Measurements from ENCODE around the gene BNIP1. TPM values are rescaled to one million over a fixed set of nuclear protein-coding genes. Genes with fewer than 3 reads are reported as not detected.

Gene BNIP1
- total and polyA plus RNA-seq, 2 donors (not counting 1 experiment from before 2014, with no cell fraction given) = 23.5 to 23.9 TPM

GRCh38 chr5:173101245-173101644, 43.1 kb upstream of the BNIP1 start:
- Histone ChIP-seq H3K79me2 (ENCODE audit: control insufficient read depth, insufficient read depth, low read length) (no peaks in the 10 kb centered on the region), H2AFZ (ENCODE audit: low read length) (no peak overlapping the region), H3K27ac (ENCODE audit: insufficient read depth, low read length) (no peak overlapping the region), H4K20me1 (ENCODE audit: control insufficient read depth, extremely low read depth, insufficient read depth, low read length) (no peaks in the 10 kb centered on the region), H3K4me1 (ENCODE audit: control insufficient read depth, extremely low read depth, insufficient read depth, low read length) (peaks cover 2% of the 10 kb centered on the region), H3K9me3 (ENCODE audit: control insufficient read depth, insufficient read depth, low read depth, low read length) (no peaks in the 10 kb centered on the region), H3K27me3 (ENCODE audit: control insufficient read depth, insufficient read depth, low read length) (no peaks in the 10 kb centered on the region), H3K4me3 (replicated peaks in 1 of 4; ENCODE audit: control extremely low read depth in 1 of 4, insufficient read depth in 1 of 4, low read depth in 3 of 4, low read length in 4 of 4) (no peak overlapping the region), H3K9ac (ENCODE audit: insufficient read depth, low read length) (no peak overlapping the region), H3K36me3 (ENCODE audit: control insufficient read depth, insufficient read depth, low read length) (peaks cover 2% of the 10 kb centered on the region), H3K4me2 (ENCODE audit: extremely low read depth, insufficient read depth, low read length) (no peak overlapping the region)
- no peak for TF ChIP-seq CTCF (conservative IDR thresholded peaks at IDR 0.05 in 1 of 2, IDR thresholded peaks at IDR 0.05 in 1 of 2; ENCODE audit: low read depth in 1 of 2, low read length in 2 of 2)
- no peak for TF ChIP-seq EZH2 (IDR thresholded peaks at IDR 0.05; ENCODE audit: low read length, missing control alignments)
- no peak for DNase-seq (ENCODE audit: low read depth in 2 of 2)

GRCh38 chr5:173103411-173103810, 40.9 kb upstream of the BNIP1 start:
- H3K4me3 ChIP-seq (replicated peaks in 1 of 4; ENCODE audit: control extremely low read depth in 1 of 4, insufficient read depth in 1 of 4, low read depth in 3 of 4, low read length in 4 of 4) = no peak overlapping the region
- H3K9me3 ChIP-seq (ENCODE audit: control insufficient read depth, insufficient read depth, low read depth, low read length) = no peaks in the 10 kb centered on the region
- H3K36me3 ChIP-seq (ENCODE audit: control insufficient read depth, insufficient read depth, low read length) = peaks cover 2% of the 10 kb centered on the region
- no peaks in the 10 kb centered on the region for H3K79me2 ChIP-seq (ENCODE audit: control insufficient read depth, insufficient read depth, low read length)
- no peak overlapping the region for H2AFZ ChIP-seq (ENCODE audit: low read length)
- H3K9ac ChIP-seq (ENCODE audit: insufficient read depth, low read length) = no peak overlapping the region
- H3K4me2 ChIP-seq (ENCODE audit: extremely low read depth, insufficient read depth, low read length) = no peak overlapping the region
- no peaks in the 10 kb centered on the region for H4K20me1 ChIP-seq (ENCODE audit: control insufficient read depth, extremely low read depth, insufficient read depth, low read length)
- no peak for TF ChIP-seq CTCF (conservative IDR thresholded peaks at IDR 0.05 in 1 of 2, IDR thresholded peaks at IDR 0.05 in 1 of 2; ENCODE audit: low read depth in 1 of 2, low read length in 2 of 2)
- no peak for TF ChIP-seq EZH2 (IDR thresholded peaks at IDR 0.05; ENCODE audit: low read length, missing control alignments)
- H3K27ac ChIP-seq (ENCODE audit: insufficient read depth, low read length) = no peak overlapping the region
- no peaks in the 10 kb centered on the region for H3K27me3 ChIP-seq (ENCODE audit: control insufficient read depth, insufficient read depth, low read length)
- no peak for DNase-seq (ENCODE audit: low read depth in 2 of 2)
- H3K4me1 ChIP-seq (ENCODE audit: control insufficient read depth, extremely low read depth, insufficient read depth, low read length) = no peaks in the 10 kb centered on the region

GRCh38 chr5:173108914-173109313, 35.4 kb upstream of the BNIP1 start:
- no peak overlapping the region for H3K4me3 ChIP-seq (replicated peaks in 1 of 4; ENCODE audit: control extremely low read depth in 1 of 4, insufficient read depth in 1 of 4, low read depth in 3 of 4, low read length in 4 of 4)
- H4K20me1 ChIP-seq (ENCODE audit: control insufficient read depth, extremely low read depth, insufficient read depth, low read length) = no peaks in the 10 kb centered on the region
- no peaks in the 10 kb centered on the region for H3K27me3 ChIP-seq (ENCODE audit: control insufficient read depth, insufficient read depth, low read length)
- H3K79me2 ChIP-seq (ENCODE audit: control insufficient read depth, insufficient read depth, low read length) = no peaks in the 10 kb centered on the region
- H3K9me3 ChIP-seq (ENCODE audit: control insufficient read depth, insufficient read depth, low read depth, low read length) = no peaks in the 10 kb centered on the region
- H3K36me3 ChIP-seq (ENCODE audit: control insufficient read depth, insufficient read depth, low read length) = no peaks in the 10 kb centered on the region
- no peak for DNase-seq (ENCODE audit: low read depth in 2 of 2)
- no peaks in the 10 kb centered on the region for H3K4me1 ChIP-seq (ENCODE audit: control insufficient read depth, extremely low read depth, insufficient read depth, low read length)
- H3K4me2 ChIP-seq (ENCODE audit: extremely low read depth, insufficient read depth, low read length) = no peak overlapping the region
- H3K27ac ChIP-seq (ENCODE audit: insufficient read depth, low read length) = no peak overlapping the region
- TF ChIP-seq CTCF (conservative IDR thresholded peaks at IDR 0.05 in 1 of 2, IDR thresholded peaks at IDR 0.05 in 1 of 2; ENCODE audit: low read depth in 1 of 2, low read length in 2 of 2) (no peak), EZH2 (IDR thresholded peaks at IDR 0.05; ENCODE audit: low read length, missing control alignments) (no peak)
- H3K9ac ChIP-seq (ENCODE audit: insufficient read depth, low read length) = no peak overlapping the region
- H2AFZ ChIP-seq (ENCODE audit: low read length) = no peak overlapping the region

Measured in fibroblast of lung (primary cell).